Measurements from ENCODE around the gene HS3ST3A1.

The HS3ST3A1 gene

DNA sequence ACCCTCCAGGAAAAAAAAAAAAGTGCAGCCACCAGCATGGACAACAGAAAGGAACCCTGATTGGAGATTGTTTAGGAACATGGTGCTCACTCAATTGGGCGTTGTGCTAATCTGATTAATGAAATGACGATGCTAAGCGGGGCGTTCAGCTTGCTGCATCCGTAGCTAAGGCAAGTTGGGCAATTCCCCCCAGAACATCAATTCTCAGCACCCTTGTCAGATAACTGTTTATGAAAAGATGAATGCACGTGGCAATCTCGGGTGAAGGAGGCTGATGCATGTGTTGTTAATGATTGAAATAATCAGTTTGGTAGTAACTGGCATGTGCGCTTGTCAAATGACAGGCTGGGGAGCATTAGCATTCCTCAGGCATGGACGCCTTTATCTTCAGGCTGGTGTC lies 57.0 kb downstream of the HS3ST3A1 start:
- H3K4me3 ChIP-seq (ENCODE audit: low read length): no peak overlapping the region
- DNase-seq (ENCODE audit: low read depth, low spot score): no peak

DNA sequence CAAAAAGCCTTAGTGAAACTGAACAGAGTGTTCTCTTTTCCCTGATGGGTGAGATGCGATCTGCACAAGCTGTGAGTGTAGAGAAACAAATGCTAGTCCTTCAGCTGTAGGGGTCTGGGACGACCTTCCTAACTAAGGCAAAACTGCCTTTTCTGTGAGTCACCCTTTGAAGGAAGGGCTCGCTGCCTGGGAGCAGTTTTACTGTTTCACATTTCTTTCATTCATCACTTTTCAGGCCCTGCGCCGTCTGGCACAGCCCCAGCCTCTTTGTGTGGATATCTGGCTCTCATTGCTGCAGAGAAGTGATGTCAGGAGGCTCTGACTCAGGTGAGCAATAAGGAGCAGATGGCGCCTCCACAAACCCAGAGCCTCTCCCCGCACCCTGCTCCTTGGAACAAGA lies 57.4 kb downstream of the HS3ST3A1 start:
- no peak for DNase-seq (ENCODE audit: low read depth, low spot score)
- no peak overlapping the region for H3K4me3 ChIP-seq (ENCODE audit: low read length)

DNA sequence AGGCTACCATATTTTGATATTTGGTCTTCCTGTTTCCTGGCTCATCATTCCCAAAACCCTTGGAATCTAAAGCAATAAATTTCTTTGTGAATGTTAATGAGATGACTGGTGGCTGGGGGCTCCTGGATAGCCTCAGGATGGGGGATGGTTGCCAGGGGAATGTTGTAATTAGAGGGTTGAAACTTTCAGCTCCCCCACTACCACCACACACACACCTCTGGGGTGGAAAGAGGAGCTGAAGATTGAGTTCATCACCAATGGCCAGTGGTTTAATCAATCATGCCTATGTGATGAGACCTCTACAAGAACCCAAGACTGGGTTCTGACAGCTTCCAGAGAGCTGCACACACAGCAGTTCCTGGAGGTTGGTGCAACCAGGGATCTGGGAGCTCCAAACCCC lies 59.1 kb downstream of the HS3ST3A1 start:
- no peak for DNase-seq (ENCODE audit: low read depth, low spot score)
- no peak overlapping the region for H3K4me3 ChIP-seq (ENCODE audit: low read length)

DNA sequence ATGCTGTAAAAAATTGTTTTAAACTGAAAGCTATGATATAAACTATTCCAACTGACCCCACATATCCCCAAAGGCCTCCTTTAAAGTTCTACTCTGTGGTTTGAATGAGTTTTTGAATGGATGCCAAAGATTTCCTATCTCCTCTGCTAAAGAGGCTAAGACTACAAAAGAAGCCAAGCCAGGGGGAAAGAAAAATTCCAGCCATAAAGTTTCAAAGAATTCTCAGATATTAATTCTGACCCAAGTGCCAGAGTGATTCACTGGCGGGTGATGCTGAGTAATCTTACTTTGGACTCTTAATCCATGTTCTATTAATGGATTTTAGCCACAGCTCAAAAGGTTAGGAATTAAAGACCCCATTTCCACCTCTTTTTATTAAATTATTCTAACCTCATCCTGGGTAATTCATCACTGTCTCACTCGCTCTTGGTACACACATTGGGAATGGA lies 60.7 kb downstream of the HS3ST3A1 start:
- H3K4me3 ChIP-seq (ENCODE audit: low read length): no peak overlapping the region
- DNase-seq (ENCODE audit: low read depth, low spot score): no peak

DNA sequence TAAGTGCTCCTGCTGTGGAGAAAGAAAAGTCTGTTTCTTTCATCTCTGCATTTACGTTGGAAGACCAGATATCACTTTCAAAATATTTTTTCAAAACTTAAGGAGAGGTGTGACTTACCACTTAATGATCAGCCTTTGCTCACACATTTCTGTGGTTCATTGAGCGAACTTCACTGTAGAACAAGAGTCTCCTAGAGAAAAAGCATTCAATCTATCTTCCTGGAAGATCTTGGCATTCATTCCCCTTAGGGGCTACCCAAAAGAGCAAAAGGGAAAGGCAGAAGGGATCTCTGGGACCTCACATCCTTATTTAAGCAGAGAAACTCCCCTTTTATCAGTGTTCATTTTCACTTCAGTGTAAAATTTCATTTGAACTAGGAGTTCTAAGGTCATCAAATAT lies 61.2 kb downstream of the HS3ST3A1 start:
- no peak for DNase-seq (ENCODE audit: low read depth, low spot score)
- no peak overlapping the region for H3K4me3 ChIP-seq (ENCODE audit: low read length)

DNA sequence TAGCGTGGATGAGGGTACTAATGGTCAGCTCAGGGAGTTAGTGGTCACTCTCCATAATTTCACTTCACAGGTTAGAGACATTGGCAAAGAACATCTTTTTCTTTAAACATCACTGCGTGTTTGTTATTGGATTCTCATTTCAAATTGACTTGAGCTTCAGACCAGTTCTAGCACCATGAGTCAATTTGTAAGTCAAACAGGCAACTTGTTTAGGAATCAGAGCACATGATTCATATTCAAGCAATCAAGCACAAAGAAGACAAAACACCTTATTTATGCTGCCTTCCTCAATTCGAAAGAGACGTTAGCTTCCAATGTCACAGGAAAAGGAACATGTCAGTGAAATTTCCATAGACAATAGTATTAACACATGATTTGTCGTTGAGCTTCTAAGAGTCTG lies 62.3 kb downstream of the HS3ST3A1 start:
- H3K4me3 ChIP-seq (ENCODE audit: low read length): no peak overlapping the region
- no peak for DNase-seq (ENCODE audit: low read depth, low spot score)

DNA sequence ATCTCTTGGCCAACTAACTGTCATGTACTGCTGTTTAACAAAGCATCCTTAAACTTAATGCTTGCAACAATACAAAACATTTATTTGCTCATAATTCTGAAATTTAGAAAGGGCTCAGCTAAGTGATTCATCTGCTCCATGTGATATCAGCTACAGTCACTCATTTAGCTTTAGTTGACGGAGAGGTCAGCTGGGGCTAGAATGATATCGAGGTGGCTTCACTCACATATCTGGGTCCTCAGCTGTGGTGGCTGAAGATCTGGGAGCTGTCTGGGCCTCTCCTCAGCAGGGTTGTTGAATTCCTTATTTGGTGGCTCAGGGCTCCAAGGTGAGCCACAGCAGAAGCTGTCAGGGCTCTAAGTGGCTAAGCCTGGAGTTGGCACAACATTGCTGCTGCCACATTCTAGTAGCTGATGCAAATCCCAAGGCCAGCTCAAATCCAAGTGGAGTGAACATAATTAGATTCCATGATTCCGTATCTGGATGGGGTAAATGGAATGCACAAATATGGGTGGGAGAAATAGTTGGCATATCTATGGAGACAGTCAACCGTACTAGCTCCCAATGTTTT lies 62.8 kb downstream of the HS3ST3A1 start:
- DNase-seq (ENCODE audit: low read depth, low spot score): no peak
- H3K4me3 ChIP-seq (ENCODE audit: low read length): no peak overlapping the region

DNA sequence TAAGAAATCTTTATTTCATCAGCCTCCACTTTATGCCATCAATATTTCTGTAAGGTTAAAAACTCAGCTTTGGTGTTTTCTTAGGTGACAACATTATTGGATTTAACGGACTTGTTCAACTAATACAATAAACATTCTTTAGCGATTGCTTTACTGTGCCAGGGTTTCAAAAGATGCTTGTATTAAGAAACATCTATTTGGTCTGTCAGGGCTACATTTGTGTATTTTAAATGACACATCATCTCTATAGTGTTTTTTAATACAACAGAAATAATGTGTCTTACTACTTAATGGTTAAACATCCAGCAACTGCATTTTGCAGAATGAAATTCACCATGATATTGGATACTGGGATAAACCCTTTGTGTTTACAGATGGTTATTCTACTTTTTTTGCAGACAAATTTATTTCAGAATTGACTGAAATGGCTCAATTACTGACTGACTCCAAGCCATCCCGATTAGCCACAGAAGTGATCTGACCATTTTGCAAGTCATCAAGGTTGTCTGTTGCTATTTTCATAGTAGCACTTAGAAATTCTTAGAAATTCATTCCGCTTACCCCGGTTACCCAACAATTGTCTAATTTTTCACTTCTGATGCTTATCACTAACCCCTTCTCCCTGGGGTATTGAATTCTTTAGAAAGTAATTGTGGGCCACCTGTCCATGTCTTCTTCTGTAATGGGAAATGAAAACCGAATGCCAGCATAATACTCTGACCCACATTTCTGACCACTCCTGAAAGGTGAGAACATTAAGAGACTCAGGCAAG lies 63.7 kb downstream of the HS3ST3A1 start:
- H3K4me3 ChIP-seq (ENCODE audit: low read length): no peak overlapping the region
- no peak for DNase-seq (ENCODE audit: low read depth, low spot score)

DNA sequence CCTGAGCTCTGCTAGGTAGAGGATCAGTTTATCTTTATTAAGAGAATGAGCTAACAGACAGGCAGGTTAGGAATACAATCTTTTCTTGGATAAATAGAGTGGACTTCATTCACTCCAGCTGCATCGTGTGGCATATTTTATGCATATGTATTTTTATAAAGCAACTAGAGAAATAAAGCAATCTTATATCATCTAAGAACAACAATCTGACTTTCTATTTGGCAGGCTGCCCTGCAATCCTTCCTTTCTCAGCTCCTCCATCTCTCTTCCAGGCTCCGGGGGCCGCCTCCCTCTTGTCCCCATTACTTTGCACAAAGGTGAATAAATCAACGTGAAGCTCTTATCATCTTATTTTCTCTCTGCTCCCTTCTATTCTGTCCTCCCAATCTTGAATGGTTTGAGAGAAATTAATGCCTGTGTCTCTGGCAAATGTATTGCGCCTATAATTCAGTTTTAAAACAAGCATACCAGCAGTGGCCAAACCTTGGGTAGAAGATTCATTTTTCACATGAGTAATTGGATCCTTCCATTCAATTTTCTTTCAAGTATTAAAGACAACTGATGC lies 64.5 kb downstream of the HS3ST3A1 start:
- DNase-seq (ENCODE audit: low read depth, low spot score): no peak
- no peak overlapping the region for H3K4me3 ChIP-seq (ENCODE audit: low read length)

DNA sequence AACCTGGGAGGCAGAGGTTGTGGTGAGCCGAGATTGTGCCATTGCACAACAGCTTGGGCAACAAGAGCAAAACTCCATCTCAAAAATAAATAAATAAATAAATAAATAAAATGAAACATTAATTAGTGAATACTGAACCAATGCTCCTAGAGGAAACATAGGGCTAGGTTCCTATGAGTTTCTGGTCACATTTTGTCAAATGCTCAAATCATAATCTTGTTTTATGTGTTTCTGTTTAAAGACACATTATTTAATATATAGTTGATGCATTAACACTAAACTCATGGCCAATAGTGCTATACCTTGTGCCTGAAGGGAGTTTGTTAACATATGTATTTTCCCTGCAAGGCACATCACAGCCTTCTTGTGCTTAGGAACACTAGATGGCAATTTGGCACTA lies 66.8 kb downstream of the HS3ST3A1 start:
- no peak for DNase-seq (ENCODE audit: low read depth, low spot score)
- no peak overlapping the region for H3K4me3 ChIP-seq (ENCODE audit: low read length)

DNA sequence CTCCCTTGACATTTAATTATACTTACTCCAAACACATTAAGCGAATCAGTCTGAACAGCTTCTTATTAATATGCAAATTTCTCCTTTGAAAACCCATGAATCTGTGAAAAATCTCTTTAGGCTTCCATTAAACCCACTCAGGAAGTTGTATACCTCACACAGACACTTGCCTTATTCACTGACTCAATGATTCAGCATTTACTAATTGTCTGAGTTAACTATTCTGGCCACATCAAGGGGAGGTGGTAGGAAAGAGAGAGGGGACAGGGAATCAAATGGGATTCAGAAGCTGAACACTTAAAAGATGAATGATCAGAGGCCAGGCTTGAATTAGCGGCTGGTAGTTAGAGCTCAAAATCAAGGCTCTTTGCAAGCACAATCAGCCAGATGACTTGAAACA lies 70.0 kb downstream of the HS3ST3A1 start:
- no peak overlapping the region for H3K4me3 ChIP-seq (ENCODE audit: low read length)
- no peak for DNase-seq (ENCODE audit: low read depth, low spot score)

DNA sequence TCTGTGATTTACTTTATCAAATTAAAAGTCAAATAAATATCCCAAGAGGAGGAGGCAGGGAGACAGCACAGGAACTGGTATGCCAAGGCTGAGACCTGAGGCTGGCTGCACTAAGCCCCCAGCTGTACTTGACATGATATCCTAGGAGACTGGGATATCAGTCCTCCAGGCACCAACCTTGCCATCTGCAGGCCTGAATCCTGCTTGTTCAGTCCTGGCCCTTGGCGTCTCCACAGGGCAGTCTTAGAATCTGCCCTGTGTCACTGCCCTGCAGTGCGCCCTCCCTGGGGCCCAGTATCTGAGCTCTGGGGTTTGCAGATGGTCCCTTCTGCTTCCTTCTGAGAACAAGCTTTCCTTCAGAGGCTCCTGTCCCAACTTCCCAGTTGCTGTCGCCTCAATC lies 75.9 kb downstream of the HS3ST3A1 start:
- no peak overlapping the region for H3K4me3 ChIP-seq (ENCODE audit: low read length)
- no peak for DNase-seq (ENCODE audit: low read depth, low spot score)

DNA sequence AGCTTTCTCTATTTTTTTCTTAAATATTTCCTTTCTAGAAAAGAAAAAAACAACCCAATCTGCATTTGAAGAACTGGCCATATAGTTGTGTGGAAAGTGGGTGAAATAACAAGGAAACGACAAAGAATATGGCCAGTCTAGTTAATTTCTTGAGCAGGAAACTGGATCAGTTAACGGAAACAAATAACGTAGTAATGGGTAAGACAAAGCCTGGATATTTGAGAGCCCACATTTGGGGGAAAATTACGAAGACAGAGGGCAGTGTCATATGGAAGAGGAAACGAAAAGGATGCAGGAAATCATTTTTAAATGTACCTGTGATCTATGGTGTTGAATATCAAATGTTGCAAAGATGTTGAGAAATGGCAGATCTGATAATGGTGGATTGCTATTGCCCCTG lies 78.6 kb downstream of the HS3ST3A1 start:
- no peak overlapping the region for H3K4me3 ChIP-seq (ENCODE audit: low read length)
- no peak for DNase-seq (ENCODE audit: low read depth, low spot score)

DNA sequence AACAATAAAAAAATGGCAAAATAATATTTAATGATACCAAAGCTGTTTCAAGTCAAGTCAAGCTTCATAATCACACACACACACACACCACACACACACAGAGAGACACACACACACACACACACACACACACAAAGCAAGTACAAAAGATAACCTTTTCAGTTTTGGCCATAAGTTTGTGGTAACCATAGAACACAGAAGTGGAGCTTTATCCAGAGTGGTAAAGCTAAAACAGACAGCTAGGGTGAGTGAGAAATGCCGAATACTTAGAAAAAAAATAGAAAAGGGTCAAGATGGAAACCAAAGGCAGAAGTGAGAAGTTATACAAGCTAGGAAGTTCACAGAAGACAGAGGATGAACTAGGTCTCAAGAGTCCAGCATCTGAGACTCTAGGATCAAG lies 79.0 kb downstream of the HS3ST3A1 start:
- no peak overlapping the region for H3K4me3 ChIP-seq (ENCODE audit: low read length)
- no peak for DNase-seq (ENCODE audit: low read depth, low spot score)

DNA sequence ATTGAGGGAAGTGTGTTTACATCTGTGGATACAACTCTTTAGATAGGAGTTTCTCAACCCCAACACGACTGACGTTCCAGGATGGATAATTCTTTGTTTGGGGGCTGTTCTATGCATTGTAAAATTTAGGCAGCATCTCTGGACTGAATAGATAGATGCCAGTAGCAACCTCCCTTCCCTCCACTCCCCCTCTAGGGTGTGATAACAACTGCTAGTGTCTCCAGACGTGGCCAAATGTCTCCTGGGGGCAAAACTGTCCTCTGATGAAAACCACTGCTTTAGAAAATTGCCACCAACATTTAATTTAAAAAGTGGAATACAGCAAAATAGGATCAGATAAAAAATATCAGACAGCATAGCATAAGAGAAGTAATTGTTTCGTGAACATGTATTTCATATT lies 79.9 kb downstream of the HS3ST3A1 start:
- DNase-seq (ENCODE audit: low read depth, low spot score): no peak

DNA sequence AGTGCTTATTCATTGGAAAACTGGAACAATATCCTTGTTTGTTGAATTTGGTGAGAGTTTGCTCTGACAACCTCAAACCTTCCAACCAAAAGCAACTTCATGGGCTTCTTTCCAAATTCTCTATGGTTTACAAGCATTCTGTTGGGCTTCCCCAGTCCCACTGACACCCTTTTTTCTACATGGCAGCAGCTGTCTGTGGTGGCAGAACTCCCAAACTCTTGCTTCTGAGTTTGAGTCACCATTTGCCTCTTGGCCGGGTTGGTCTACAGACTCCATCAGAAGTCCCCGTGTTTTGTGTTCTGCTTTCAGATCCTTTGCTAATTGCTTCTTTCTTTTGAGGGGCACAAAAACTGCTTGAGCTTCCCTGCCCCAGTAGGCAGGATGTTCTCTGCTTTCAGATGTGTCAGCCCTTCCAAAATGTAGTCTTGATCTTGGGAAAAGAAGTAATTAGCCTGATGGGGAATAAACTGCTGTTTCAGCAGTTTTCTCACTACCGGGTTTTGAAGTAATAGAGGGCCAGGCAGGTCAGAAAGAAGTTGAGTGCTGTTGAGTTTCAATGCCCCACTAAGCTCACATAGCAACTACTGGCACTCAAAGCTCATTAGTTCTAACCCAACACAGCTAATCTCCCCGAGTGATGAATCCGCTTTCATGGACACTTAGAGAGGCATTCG lies 80.7 kb downstream of the HS3ST3A1 start:
- no peak for DNase-seq (ENCODE audit: low read depth, low spot score)
- no peak overlapping the region for H3K4me3 ChIP-seq (ENCODE audit: low read length)

More for the DNA sequence above, 79.9 kb downstream of the HS3ST3A1 start:
- H3K4me3 ChIP-seq (ENCODE audit: low read length): no peak overlapping the region

DNA sequence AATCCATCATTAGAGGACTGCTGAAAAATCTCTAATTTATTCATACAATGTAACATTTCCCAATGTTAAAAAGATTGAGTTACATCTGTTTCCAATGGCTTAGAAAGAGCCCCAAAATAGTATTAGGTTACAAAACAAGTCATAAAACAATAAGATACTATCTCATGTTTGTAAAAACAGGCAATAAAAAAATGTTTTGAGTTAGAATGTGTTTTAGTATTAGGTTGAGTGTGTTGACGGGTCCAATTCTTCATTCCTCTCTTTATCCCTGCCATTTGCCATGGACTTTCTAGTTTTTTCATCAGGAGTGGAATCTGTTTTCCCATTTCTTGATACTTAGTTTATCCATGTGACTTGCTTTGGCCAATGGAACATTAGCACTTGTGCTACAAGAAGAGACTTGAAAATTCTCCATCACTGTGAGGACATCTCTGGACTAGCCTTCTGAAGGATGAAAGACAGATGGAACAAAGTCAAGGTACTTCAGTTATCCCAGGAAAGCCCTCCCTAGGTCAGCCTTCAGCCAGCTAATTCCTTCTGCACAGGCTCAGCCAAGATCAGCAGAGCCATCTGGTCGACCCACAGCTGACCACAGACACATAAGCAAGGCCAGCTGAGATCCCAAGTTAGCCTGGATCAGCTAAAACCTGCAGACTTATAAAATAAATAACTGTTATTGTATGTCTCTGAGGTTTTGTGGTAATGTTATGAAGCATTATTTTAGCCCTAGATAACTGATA lies 83.3 kb downstream of the HS3ST3A1 start:
- no peak for DNase-seq (ENCODE audit: low read depth, low spot score)
- H3K4me3 ChIP-seq (ENCODE audit: low read length): no peak overlapping the region

DNA sequence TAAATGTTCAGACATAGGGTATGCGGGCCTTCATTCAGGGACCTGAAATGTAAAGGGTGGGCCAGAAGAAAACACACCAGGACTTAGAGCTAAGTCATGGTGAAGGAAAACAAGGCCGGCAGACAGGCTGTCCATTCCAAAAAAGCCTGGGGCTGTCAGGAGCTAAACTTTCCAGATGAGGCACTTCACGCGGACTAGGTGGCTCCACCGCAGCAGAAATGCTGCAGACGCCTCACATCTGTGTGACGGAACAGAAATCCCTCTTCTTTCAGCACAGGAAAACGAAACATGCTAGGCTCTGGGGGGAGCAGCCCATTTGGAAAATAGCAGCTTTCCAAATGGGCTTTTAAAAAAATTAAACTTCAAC lies 88.7 kb downstream of the HS3ST3A1 start:
- no peak overlapping the region for H3K4me3 ChIP-seq (ENCODE audit: low read length)
- DNase-seq (ENCODE audit: low read depth, low spot score): no peak

DNA sequence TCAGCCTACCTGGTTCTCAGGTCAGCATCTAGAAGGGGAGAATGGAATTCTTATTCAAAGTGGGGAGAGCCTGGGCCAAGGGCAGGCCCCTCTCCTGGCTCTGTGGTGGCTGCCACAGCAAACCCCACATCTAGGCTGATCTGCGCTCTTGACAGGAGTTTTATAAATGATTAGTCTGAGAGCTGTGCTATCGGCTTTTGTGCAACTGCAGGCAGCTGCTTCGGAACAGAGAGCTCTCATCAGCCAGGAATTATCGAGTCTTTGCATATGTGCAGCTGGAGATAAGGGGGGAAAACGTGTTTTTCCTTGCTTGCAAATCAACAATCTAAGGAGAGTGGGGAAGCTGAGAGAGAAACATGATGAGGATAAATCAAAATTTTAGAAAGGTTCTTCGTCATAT lies 91.7 kb downstream of the HS3ST3A1 start:
- no peak for DNase-seq (ENCODE audit: low read depth, low spot score)
- no peak overlapping the region for H3K4me3 ChIP-seq (ENCODE audit: low read length)

DNA sequence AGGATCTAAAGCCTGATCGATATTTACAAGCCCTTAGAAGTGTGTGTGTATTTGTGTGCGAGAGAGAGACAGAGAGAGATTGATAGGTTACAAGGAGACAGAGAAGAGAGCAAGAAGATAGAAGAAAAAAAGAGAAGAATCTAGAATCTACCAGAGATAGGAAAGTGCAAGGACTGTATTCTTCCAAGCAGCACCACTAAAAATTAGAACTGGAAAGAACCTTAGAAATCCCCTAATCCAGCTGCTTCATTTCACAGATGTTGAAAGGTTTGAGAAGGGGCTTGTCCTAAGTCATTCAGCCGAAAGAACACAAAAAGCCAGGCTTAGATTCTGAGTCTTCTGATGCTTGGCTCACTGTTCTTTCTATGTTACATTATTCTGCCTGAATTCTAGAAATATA lies 92.2 kb downstream of the HS3ST3A1 start:
- H3K4me3 ChIP-seq (ENCODE audit: low read length): no peak overlapping the region
- no peak for DNase-seq (ENCODE audit: low read depth, low spot score)

Measured in Jurkat, Clone E6-1 (cell line).